Measurements from ENCODE around the gene ASH1L. TPM values are rescaled to one million over a fixed set of nuclear protein-coding genes. Genes with fewer than 3 reads are reported as not detected.

Gene ASH1L
- total and polyA plus RNA-seq, 2 experiments from 2014 or later = 23.6 to 24.7 TPM

- Histone ChIP-seq H3K4me3 (no peak overlapping the region), H3K4me1 (ENCODE audit: insufficient read depth) (no peaks in the 10 kb centered on the region), H3K27ac (ENCODE audit: low read depth) (no peak overlapping the region), H3K36me3 (ENCODE audit: insufficient read depth) (no peaks in the 10 kb centered on the region; the same call in 1 of the 2 replicates), H2AFZ (no peak overlapping the region), H3K79me2 (replicated peaks; ENCODE audit: insufficient read depth) (no peaks in the 10 kb centered on the region), H3K4me2 (no peak overlapping the region), H3K27me3 (ENCODE audit: insufficient read depth) (no peaks in the 10 kb centered on the region), H3K9me2 (ENCODE audit: insufficient read depth) (no peaks in the 10 kb centered on the region), H3F3A (replicated peaks; ENCODE audit: low read depth) (no peaks in the 10 kb centered on the region), H4K20me1 (replicated peaks; ENCODE audit: insufficient read depth) (no peaks in the 10 kb centered on the region; the same call in 1 of the 2 replicates)
- DNase-seq (ENCODE audit: low spot score) = no peak
- ATAC-seq = no peak
- Mint-ChIP-seq H3K36me3 (ENCODE audit: low read depth) (peaks cover 6% of the 10 kb centered on the region; the same call in 2 of the 3 replicates), H3K4me3 (no peak overlapping the region), H3K4me1 (no peaks in the 10 kb centered on the region), H3K27me3 (ENCODE audit: insufficient read depth, low read depth, poor library complexity) (no peaks in the 10 kb centered on the region), H3K27ac (no peak overlapping the region), H3K9me3 (no peaks in the 10 kb centered on the region)
- TF ChIP-seq POLR2AphosphoS5 (IDR thresholded peaks at IDR 0.05; ENCODE audit: low read depth) = no peak
- TF ChIP-seq EZH2 (IDR thresholded peaks at IDR 0.05; ENCODE audit: low read depth, unreplicated experiment) = no peak
- no peak for TF ChIP-seq ZNF331 (CRISPR knock-in tag; IDR thresholded peaks at IDR 0.05; ENCODE audit: low read depth)
- no peak for TF ChIP-seq ETS1 (IDR thresholded peaks at IDR 0.05)
- TF ChIP-seq REST (IDR thresholded peaks at IDR 0.05; ENCODE audit: unreplicated experiment) = no peak
- no peak for TF ChIP-seq STAT1 (IDR thresholded peaks at IDR 0.05; ENCODE audit: unreplicated experiment)
- TF ChIP-seq EZH2phosphoT487 (IDR thresholded peaks at IDR 0.05; ENCODE audit: unreplicated experiment) = no peak
- no peak for TF ChIP-seq ZNF114 (CRISPR knock-in tag; IDR thresholded peaks at IDR 0.05)
- TF ChIP-seq CTCF (conservative IDR thresholded peaks at IDR 0.05; ENCODE audit: low read depth in 2 of 2) = no peak
- no peak for TF ChIP-seq ZNF462 (CRISPR knock-in tag; IDR thresholded peaks at IDR 0.05)
- TF ChIP-seq NANOG (IDR thresholded peaks at IDR 0.05; ENCODE audit: borderline replicate concordance) = no peak
- TF ChIP-seq CREB1 (CRISPR knock-in tag; IDR thresholded peaks at IDR 0.05; ENCODE audit: low read depth) = no peak
- TF ChIP-seq JUNB (IDR thresholded peaks at IDR 0.05; ENCODE audit: unreplicated experiment) = no peak
These were observed 151.7 kb downstream of the ASH1L start for GRCh38 chr1:155410931-155411330.

All from GM23338 (cell line).